ENCODE results near the gene VWA7. TPM values are rescaled to one million over a fixed set of nuclear protein-coding genes. Genes with fewer than 3 reads are reported as not detected.

VWA7 gene
- total RNA-seq, 2 donors from 2014 or later, result 4.2 to 6.3 TPM

GRCh38 chr6:31752739-31753319 is 24.3 kb downstream of the VWA7 start:
- no peaks in the 10 kb centered on the region for H3K36me3 ChIP-seq (replicated peaks in 1 of 2; ENCODE audit: insufficient read depth in 1 of 2, low read depth in 2 of 2)
- no peaks in the 10 kb centered on the region for H3K4me1 ChIP-seq
- ATAC-seq, result no peak
- DNase-seq, result no peak
- intact Hi-C loops (cut with DNase I), result no loop called here
- WGBS, 2 donors, result 52 to 55% methylated on average over 8 of the region's 8 CpGs
- TF ChIP-seq POLR2A (IDR thresholded peaks at IDR 0.05), result no peak
- no peaks in the 10 kb centered on the region for H3K27me3 ChIP-seq
- H3K27ac ChIP-seq, result no peak overlapping the region
- no peaks in the 10 kb centered on the region for H3K9me3 ChIP-seq
- H3K4me3 ChIP-seq, result no peak overlapping the region

DNA sequence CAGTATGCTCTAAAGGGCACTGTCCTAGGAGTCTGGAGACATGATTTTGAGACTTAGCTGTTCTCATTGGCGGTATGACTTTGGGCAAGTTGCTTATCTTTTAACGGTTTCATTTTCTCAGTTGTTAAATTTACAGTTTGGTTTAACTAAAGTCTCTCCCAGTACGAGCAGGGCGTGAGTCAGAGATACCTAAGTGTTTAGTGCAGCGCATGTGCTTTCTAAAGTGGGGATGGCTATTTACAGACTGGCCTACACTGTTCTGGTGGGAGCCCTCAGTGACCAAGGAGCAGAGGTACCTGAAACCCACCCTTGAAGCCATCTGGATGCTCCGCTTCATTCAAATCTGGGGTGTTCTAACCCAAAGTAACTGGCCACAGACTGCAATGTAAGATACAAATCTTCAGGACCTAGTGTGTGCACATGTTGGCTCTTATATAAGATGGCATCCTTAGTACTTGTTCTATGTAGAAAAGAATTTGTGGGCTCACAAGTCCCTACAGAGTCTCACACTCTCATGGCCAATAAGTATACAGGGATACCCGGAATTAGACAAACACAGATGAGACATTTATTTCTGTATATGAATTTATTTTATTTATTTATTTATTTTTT is 26.6 kb downstream of the VWA7 start:
- DNase-seq (no peak), ATAC-seq (no peak)
- intact Hi-C loops (cut with DNase I), result no loop called here
- WGBS, 2 donors, result 74 to 75% methylated on average over 7 of the region's 7 CpGs
- H3K27me3 ChIP-seq, result no peaks in the 10 kb centered on the region
- H3K4me3 ChIP-seq, result no peak overlapping the region
- no peak overlapping the region for H3K27ac ChIP-seq
- H3K4me1 ChIP-seq, result no peaks in the 10 kb centered on the region
- no peaks in the 10 kb centered on the region for H3K36me3 ChIP-seq (replicated peaks in 1 of 2; ENCODE audit: insufficient read depth in 1 of 2, low read depth in 2 of 2)
- no peaks in the 10 kb centered on the region for H3K9me3 ChIP-seq
- TF ChIP-seq POLR2A (IDR thresholded peaks at IDR 0.05), result no peak
- TF ChIP-seq, protein P1, sequence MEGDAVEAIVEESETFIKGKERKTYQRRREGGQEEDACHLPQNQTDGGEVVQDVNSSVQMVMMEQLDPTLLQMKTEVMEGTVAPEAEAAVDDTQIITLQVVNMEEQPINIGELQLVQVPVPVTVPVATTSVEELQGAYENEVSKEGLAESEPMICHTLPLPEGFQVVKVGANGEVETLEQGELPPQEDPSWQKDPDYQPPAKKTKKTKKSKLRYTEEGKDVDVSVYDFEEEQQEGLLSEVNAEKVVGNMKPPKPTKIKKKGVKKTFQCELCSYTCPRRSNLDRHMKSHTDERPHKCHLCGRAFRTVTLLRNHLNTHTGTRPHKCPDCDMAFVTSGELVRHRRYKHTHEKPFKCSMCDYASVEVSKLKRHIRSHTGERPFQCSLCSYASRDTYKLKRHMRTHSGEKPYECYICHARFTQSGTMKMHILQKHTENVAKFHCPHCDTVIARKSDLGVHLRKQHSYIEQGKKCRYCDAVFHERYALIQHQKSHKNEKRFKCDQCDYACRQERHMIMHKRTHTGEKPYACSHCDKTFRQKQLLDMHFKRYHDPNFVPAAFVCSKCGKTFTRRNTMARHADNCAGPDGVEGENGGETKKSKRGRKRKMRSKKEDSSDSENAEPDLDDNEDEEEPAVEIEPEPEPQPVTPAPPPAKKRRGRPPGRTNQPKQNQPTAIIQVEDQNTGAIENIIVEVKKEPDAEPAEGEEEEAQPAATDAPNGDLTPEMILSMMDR (IDR thresholded peaks at IDR 0.05), result no peak

DNA sequence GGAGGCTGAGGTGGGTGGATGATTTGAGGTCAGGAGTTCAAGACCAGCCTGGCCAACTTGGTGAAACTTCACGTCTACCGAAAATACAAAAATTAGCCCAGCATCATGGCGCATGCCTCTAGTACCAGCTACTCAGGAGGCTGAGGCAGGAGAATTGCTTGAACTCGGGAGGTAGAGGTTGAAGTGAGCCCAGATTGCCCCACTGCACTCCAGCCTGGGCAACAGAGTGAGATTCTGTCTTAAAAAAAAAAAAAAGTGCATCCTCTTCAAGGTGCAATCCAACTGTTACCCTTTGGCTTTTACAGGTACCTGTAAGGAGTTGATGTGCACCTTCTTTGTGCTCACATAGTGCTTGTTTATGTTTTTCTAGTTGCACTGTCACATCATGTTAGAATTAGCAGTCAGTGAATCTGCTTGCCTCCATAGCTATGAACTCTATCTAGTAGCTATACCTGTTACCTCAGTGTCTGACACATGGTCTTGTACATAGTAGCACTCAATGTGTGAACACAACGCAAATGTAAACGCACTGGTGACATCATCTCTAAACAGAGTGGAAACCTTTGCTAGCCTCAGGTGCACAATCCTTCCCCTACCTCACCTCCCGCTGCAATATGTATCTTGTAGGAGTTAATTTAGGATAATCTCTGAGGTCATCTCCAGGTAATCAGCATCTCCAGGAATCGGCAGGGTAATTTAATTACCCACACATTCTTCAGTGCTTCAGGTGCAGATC is 27.7 kb downstream of the VWA7 start:
- intact Hi-C loops (cut with DNase I), result no loop called here
- no peak overlapping the region for H3K27ac ChIP-seq
- TF ChIP-seq, protein P1 (IDR thresholded peaks at IDR 0.05), result no peak
- TF ChIP-seq POLR2A (IDR thresholded peaks at IDR 0.05), result no peak
- no peak for ATAC-seq
- DNase-seq, result no peak
- no peaks in the 10 kb centered on the region for H3K9me3 ChIP-seq
- 72 to 74% methylated on average over 6 to 8 of the region's 8 CpGs for WGBS, 2 donors
- H3K27me3 ChIP-seq, result no peaks in the 10 kb centered on the region
- H3K4me1 ChIP-seq, result no peaks in the 10 kb centered on the region
- no peak overlapping the region for H3K4me3 ChIP-seq
- H3K36me3 ChIP-seq (replicated peaks in 1 of 2; ENCODE audit: insufficient read depth in 1 of 2, low read depth in 2 of 2), result no peaks in the 10 kb centered on the region

DNA sequence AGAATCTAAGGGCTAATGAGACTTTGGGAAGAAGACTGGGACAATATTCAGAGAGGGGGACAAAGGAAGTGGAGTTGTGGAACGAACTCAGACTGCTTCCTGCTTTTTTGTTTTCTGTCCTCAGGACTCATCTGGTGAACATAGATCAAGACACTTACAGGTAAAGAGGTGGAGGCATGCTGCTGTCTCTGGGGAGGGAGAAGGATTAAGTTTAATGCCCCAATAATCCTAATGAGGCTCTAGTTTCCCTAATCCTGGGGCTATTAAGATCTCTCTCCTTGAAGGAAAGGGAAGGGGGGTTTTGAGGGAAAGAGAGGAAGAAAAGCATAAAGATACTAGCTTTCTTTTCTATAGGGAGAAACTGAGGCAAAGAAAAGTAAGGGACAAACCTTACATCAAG is 32.7 kb downstream of the VWA7 start:
- Histone ChIP-seq H3K27ac (no peak overlapping the region), H3K27me3 (no peaks in the 10 kb centered on the region), H3K4me3 (no peak overlapping the region), H3K4me1 (peaks cover 8% of the 10 kb centered on the region), H3K9me3 (no peaks in the 10 kb centered on the region), H3K36me3 (replicated peaks in 1 of 2; ENCODE audit: insufficient read depth in 1 of 2, low read depth in 2 of 2) (no peaks in the 10 kb centered on the region)
- no peak for ATAC-seq
- WGBS, 2 donors, result 67 to 77% methylated on average over 1 of the region's 1 CpG
- intact Hi-C loops (cut with DNase I), result no loop called here
- TF ChIP-seq, protein P1 (IDR thresholded peaks at IDR 0.05), result no peak
- TF ChIP-seq POLR2A (IDR thresholded peaks at IDR 0.05), result no peak
- DNase-seq, result no peak

- intact Hi-C loops (cut with DNase I), result no loop called here
- no peak overlapping the region for H3K4me3 ChIP-seq
- no peak for ATAC-seq
- TF ChIP-seq, protein P1 (IDR thresholded peaks at IDR 0.05), result no peak
- no peak for TF ChIP-seq POLR2A (IDR thresholded peaks at IDR 0.05)
- no peak for DNase-seq
- WGBS, 2 donors, result 80 to 82% methylated on average over 3 of the region's 3 CpGs
- no peaks in the 10 kb centered on the region for H3K27me3 ChIP-seq
- H3K9me3 ChIP-seq, result no peaks in the 10 kb centered on the region
- H3K4me1 ChIP-seq, result peaks cover 22% of the 10 kb centered on the region
- no peak overlapping the region for H3K27ac ChIP-seq
- H3K36me3 ChIP-seq (replicated peaks in 1 of 2; ENCODE audit: insufficient read depth in 1 of 2, low read depth in 2 of 2), result no peaks in the 10 kb centered on the region
Measured at GRCh38 chr6:31742894-31743293, 34.2 kb downstream of the VWA7 start.

Data from body of pancreas (tissue), 4 donors.